Measurements from ENCODE around the gene TTLL10. TPM values are rescaled to one million over a fixed set of nuclear protein-coding genes. Genes with fewer than 3 reads are reported as not detected.
"Not testable (repeated sequence)": the region's sequence is repeated elsewhere in the genome, so short reads cannot be mapped to it uniquely, and the experiment has no call there.

The TTLL10 gene
- total RNA-seq, 1 donor from 2014 or later, result 2.3 TPM

- no peak for DNase-seq (ENCODE audit: low spot score)
Measured at GRCh38 chr1:1187938-1188337, 14.3 kb downstream of the TTLL10 start.

- no peak for DNase-seq (ENCODE audit: low spot score)
Measured at GRCh38 chr1:1189111-1189510, 15.4 kb downstream of the TTLL10 start.

- DNase-seq (ENCODE audit: low spot score), result no peak
Measured at GRCh38 chr1:1191734-1192133, 18.1 kb downstream of the TTLL10 start.

GRCh38 chr1:1194723-1195122 lies 21.0 kb downstream of the TTLL10 start:
- no peak for DNase-seq (ENCODE audit: low spot score)

GRCh38 chr1:1195726-1196125 lies 22.0 kb downstream of the TTLL10 start:
- not testable (repeated sequence) for DNase-seq (ENCODE audit: low spot score)

- no peak for DNase-seq (ENCODE audit: low spot score)
Measured at GRCh38 chr1:1196431-1197187, 22.9 kb downstream of the TTLL10 start.

GRCh38 chr1:1197188-1197500 lies 23.5 kb downstream of the TTLL10 start:
- DNase-seq (ENCODE audit: low spot score), result no peak

GRCh38 chr1:1197551-1198422 lies 24.1 kb downstream of the TTLL10 start:
- DNase-seq (ENCODE audit: low spot score), result no peak

- DNase-seq (ENCODE audit: low spot score), result no peak
Measured at GRCh38 chr1:1198423-1199140, 24.9 kb downstream of the TTLL10 start.

GRCh38 chr1:1199141-1199960 lies 25.7 kb downstream of the TTLL10 start:
- no peak for DNase-seq (ENCODE audit: low spot score)

- no peak for DNase-seq (ENCODE audit: low spot score)
Measured at GRCh38 chr1:1199961-1200875, 26.5 kb downstream of the TTLL10 start.

GRCh38 chr1:1200876-1201810 lies 27.5 kb downstream of the TTLL10 start:
- DNase-seq (ENCODE audit: low spot score), result no peak

GRCh38 chr1:1202831-1203560 lies 29.3 kb downstream of the TTLL10 start:
- DNase-seq (ENCODE audit: low spot score), result no peak

GRCh38 chr1:1203561-1204424 lies 30.1 kb downstream of the TTLL10 start:
- DNase-seq (ENCODE audit: low spot score), result no peak

GRCh38 chr1:1204425-1204920 lies 30.8 kb downstream of the TTLL10 start:
- DNase-seq (ENCODE audit: low spot score), result no peak

GRCh38 chr1:1204998-1205768 lies 31.5 kb downstream of the TTLL10 start:
- DNase-seq (ENCODE audit: low spot score), result no peak
